IMR-90 (cell line): Measurements from ENCODE around the gene ZNF426. TPM values are rescaled to one million over a fixed set of nuclear protein-coding genes. Genes with fewer than 3 reads are reported as not detected.
A peak's percentile ranks its signal among the peaks of the same experiment; 100 is the strongest.

Source experiments
- ATAC-seq: fragments of 200-7000 bp; cut with Tn5 transposase; 2 replicates; pipeline ENCODE4 v1.9.1; 2020; ENCODE audit warnings: low read depth, mild to moderate bottlenecking, moderate library complexity
- BruUV-seq: library from RNA; stranded (reverse); fragments of 400-500 nt; replicated peaks from 2 replicates; lab custom pipeline; 2021; lab: Mats Ljungman, UMichigan
- CTCF ChIA-PET: fragments of 300-600 bp; formaldehyde crosslinking; extraction: SDS; loops from one replicate; lab custom pipeline; 2021; ENCODE audit warnings: antibody characterized with exemption; lab: Yijun Ruan, JAX
- POLR2A ChIA-PET: fragments of 300-600 bp; sonication (Branson Sonifier 250); formaldehyde crosslinking; loops from one replicate; lab custom pipeline; 2022; ENCODE audit warnings: antibody characterized with exemption; ENCODE audit not compliant: unreplicated experiment; lab: Charles Lee
- DNase-seq: peaks from one replicate; pipeline ENCODE4 v3.0.0; 2013
- H2AFZ ChIP-seq: replicated peaks from 2 replicates; pipeline ENCODE3; 2013; ENCODE audit warnings: low read length, mild to moderate bottlenecking; ENCODE audit not compliant: poor library complexity
- H2AK5ac ChIP-seq: 2 replicates; pipeline ENCODE4 v1.6.1; 2013; ENCODE audit warnings: low read depth, low read length, inconsistent platforms
- H2AK9ac ChIP-seq: replicated peaks from 2 replicates; pipeline ENCODE3; 2013; ENCODE audit warnings: mild to moderate bottlenecking, low read depth, low read length, moderate library complexity; ENCODE audit not compliant: poor library complexity
- H2BK120ac ChIP-seq: 2 replicates; pipeline ENCODE4 v1.6.1; 2013; ENCODE audit warnings: low read depth, low read length, inconsistent platforms
- H2BK15ac ChIP-seq: 3 replicates; pipeline ENCODE4 v1.6.1; 2013; ENCODE audit warnings: low read depth, low read length, inconsistent platforms
- H2BK20ac ChIP-seq: 2 replicates; pipeline ENCODE4 v1.6.1; 2013; ENCODE audit warnings: low read depth, mild to moderate bottlenecking, inconsistent platforms, low read length, moderate library complexity
- H2BK5ac ChIP-seq: 2 replicates; pipeline ENCODE4 v1.6.1; 2013; ENCODE audit warnings: mild to moderate bottlenecking, low read depth, low read length, inconsistent platforms; ENCODE audit not compliant: poor library complexity, severe bottlenecking
- H3K14ac ChIP-seq: replicated peaks from 2 replicates; pipeline ENCODE4 v1.6.1; 2013; ENCODE audit warnings: low read depth, low read length, inconsistent platforms
- H3K18ac ChIP-seq: 2 replicates; pipeline ENCODE4 v1.6.1; 2013; ENCODE audit warnings: low read depth, low read length, control low read depth
- H3K23ac ChIP-seq: 2 replicates; pipeline ENCODE4 v1.6.1; 2013; ENCODE audit warnings: low read depth, low read length, inconsistent platforms
- H3K27ac ChIP-seq: 2 replicates; pipeline ENCODE4 v1.5.1; 2013; ENCODE audit warnings: mild to moderate bottlenecking, control low read depth, low read length; ENCODE audit not compliant: insufficient read depth
- H3K27me3 ChIP-seq: 2 replicates; pipeline ENCODE4 v1.6.1; 2013; ENCODE audit warnings: low read length; ENCODE audit not compliant: control insufficient read depth, insufficient read depth
- H3K36me3 ChIP-seq: 2 replicates; pipeline ENCODE4 v1.6.1; 2013; ENCODE audit warnings: low read length, mixed read lengths; ENCODE audit not compliant: control insufficient read depth, insufficient read depth
- H3K4ac ChIP-seq: 2 replicates; pipeline ENCODE4 v1.6.1; 2013; ENCODE audit warnings: low read depth, low read length, inconsistent platforms
- H3K4me1 ChIP-seq: 2 replicates; pipeline ENCODE4 v1.6.1; 2013; ENCODE audit warnings: low read length, mixed read lengths; ENCODE audit not compliant: control insufficient read depth, insufficient read depth
- H3K4me2 ChIP-seq: 2 replicates; pipeline ENCODE4 v1.6.1; 2013; ENCODE audit warnings: low read depth, mild to moderate bottlenecking, control low read depth, low read length, moderate library complexity
- H3K4me3 ChIP-seq: 2 replicates; pipeline ENCODE4 v1.5.1; 2013; ENCODE audit warnings: low read depth, mild to moderate bottlenecking, control low read depth, low read length, moderate library complexity; ENCODE audit not compliant: insufficient read depth
- H3K56ac ChIP-seq: 2 replicates; pipeline ENCODE4 v1.6.1; 2013; ENCODE audit warnings: low read length, inconsistent platforms; ENCODE audit not compliant: insufficient read depth; ENCODE audit errors: extremely low read depth
- H3K79me1 ChIP-seq, 2 experiments: 2 replicates each; pipeline ENCODE4 v1.6.1; 2013; ENCODE audit warnings: low read length in 2 of 2, inconsistent platforms in 1 of 2, low read depth in 1 of 2
- H3K9ac ChIP-seq: 2 replicates; pipeline ENCODE4 v1.6.1; 2013; ENCODE audit warnings: low read depth, low read length, control low read depth
- H3K9me1 ChIP-seq: 2 replicates; pipeline ENCODE4 v1.6.1; 2013; ENCODE audit warnings: low read length, inconsistent platforms; ENCODE audit not compliant: insufficient read depth
- H3K9me3 ChIP-seq: 2 replicates; pipeline ENCODE4 v1.6.1; 2013; ENCODE audit warnings: low read length; ENCODE audit not compliant: control insufficient read depth, insufficient read depth
- H4K20me1 ChIP-seq: 2 replicates; pipeline ENCODE4 v1.6.1; 2013; ENCODE audit warnings: low read length, inconsistent platforms; ENCODE audit not compliant: insufficient read depth
- H4K5ac ChIP-seq: 2 replicates; pipeline ENCODE4 v1.6.1; 2013; ENCODE audit warnings: mild to moderate bottlenecking, low read depth, low read length, control low read depth
- H4K8ac ChIP-seq, 2 experiments: 2 replicates each; pipeline ENCODE4 v1.6.1; 2013; ENCODE audit warnings: low read depth in 2 of 2, low read length in 2 of 2, control low read depth in 1 of 2, inconsistent platforms in 1 of 2
- H4K91ac ChIP-seq: 2 replicates; pipeline ENCODE4 v1.6.1; 2013; ENCODE audit warnings: low read depth, low read length, inconsistent platforms; ENCODE audit not compliant: insufficient read depth
- CEBPB ChIP-seq: IDR thresholded peaks from 2 replicates; pipeline ENCODE4 v1.6.1; 2012; ENCODE audit warnings: low read depth, low read length, improper control_type of control experiment
- CHD1 ChIP-seq: IDR thresholded peaks from 2 replicates; pipeline ENCODE4 v1.6.1; 2012; ENCODE audit warnings: low read depth, low read length, improper control_type of control experiment
- CTCF ChIP-seq: conservative IDR thresholded peaks from 2 replicates; pipeline ENCODE4 v1.5.1; 2012; ENCODE audit warnings: mild to moderate bottlenecking, low read depth, low read length, improper control_type of control experiment
- FOS ChIP-seq: fragments of 150-350 bp; IDR thresholded peaks from 2 replicates; pipeline ENCODE4 v1.6.1; 2016; ENCODE audit warnings: low read depth, low read length
- MAFK ChIP-seq: IDR thresholded peaks from 2 replicates; pipeline ENCODE4 v1.6.1; 2012; ENCODE audit warnings: low read depth, low read length, improper control_type of control experiment
- MAZ ChIP-seq: IDR thresholded peaks from 2 replicates; pipeline ENCODE4 v1.6.1; 2012; ENCODE audit warnings: low read depth, mild to moderate bottlenecking, low read length, improper control_type of control experiment, moderate library complexity, borderline replicate concordance
- MXI1 ChIP-seq: IDR thresholded peaks from 2 replicates; pipeline ENCODE4 v1.6.1; 2012; ENCODE audit warnings: low read depth, mild to moderate bottlenecking, low read length, moderate library complexity, borderline replicate concordance
- NFE2L2 ChIP-seq: fragments of 150-350 bp; IDR thresholded peaks from 2 replicates; pipeline ENCODE4 v1.6.1; 2016; ENCODE audit warnings: low read depth, mild to moderate bottlenecking, low read length
- POLR2A ChIP-seq: IDR thresholded peaks from 2 replicates; pipeline ENCODE4 v1.6.1; 2012; ENCODE audit warnings: mild to moderate bottlenecking, low read depth, low read length
- RAD21 ChIP-seq: IDR thresholded peaks from 2 replicates; pipeline ENCODE4 v1.6.1; 2012; ENCODE audit warnings: low read length, improper control_type of control experiment
- RCOR1 ChIP-seq: IDR thresholded peaks from 2 replicates; pipeline ENCODE4 v1.6.1; 2012; ENCODE audit warnings: mild to moderate bottlenecking, low read length, improper control_type of control experiment; ENCODE audit not compliant: insufficient replicate concordance
- RFX5 ChIP-seq: IDR thresholded peaks from 2 replicates; pipeline ENCODE4 v1.8.0; 2012; ENCODE audit warnings: low read depth, mild to moderate bottlenecking, low read length, moderate library complexity
- WGBS, 2 experiments: methylation state at CpG; one replicate each; pipeline versions ENCODE4 v1.1.5 to v1.1.7; 2013; ENCODE audit warnings: missing lambda C conversion rate in 2 of 2; ENCODE audit not compliant: insufficient read length in 1 of 2; ENCODE audit errors: extremely low coverage in 2 of 2; 5-methylcytosine and 5-hydroxymethylcytosine counted together
- dilution Hi-C: fragments of 300-500 bp; cut with HindIII; formaldehyde crosslinking; loops from one replicate; pipeline ENCODE4 v1.14.3; 2018; ENCODE audit warnings: low sequenced_read_pairs; ENCODE audit not compliant: unreplicated experiment
- in situ Hi-C: fragments of 300-500 bp; cut with MboI; formaldehyde crosslinking; loops from 3 replicates; pipeline ENCODE4 v1.14.3; 2019; ENCODE audit warnings: low sequenced_read_pairs, inconsistent platforms, mixed read lengths
- intact Hi-C: fragments of 100-400 bp; cut with micrococcal nuclease; formaldehyde crosslinking; loops from 2 replicates; pipeline ENCODE4 v1.10.0; 2022
- polyA plus RNA-seq, 3 experiments: library from polyadenylated mRNA; depleted of rRNA; stranded (reverse); fragments of >200 nt; gene quantifications; 2 replicates each; pipeline ENCODE4 v1.2.3, GENCODE V29; 2012; ENCODE audit warnings: low replicate concordance in 1 of 3
- total RNA-seq: library from RNA; depleted of rRNA; stranded (reverse); fragments of >200 nt; gene quantifications from 2 replicates; pipeline ENCODE4 v1.2.3, GENCODE V29; 2012
- TF ChIP-seq, protein P1 (sequence below): fragments of 150-350 bp; IDR thresholded peaks from 2 replicates; pipeline ENCODE4 v1.6.1; 2016; ENCODE audit warnings: low read depth, mild to moderate bottlenecking, low read length, moderate library complexity, borderline replicate concordance

ZNF426 gene
- total and polyA plus RNA-seq, 2 of the 4 experiments (the other 2 are of a cell fraction) = 4.4 to 30.1 TPM

- H3K36me3 ChIP-seq = peaks cover 11% of the 10 kb centered on the region
- peak within 1 kb of the TSS; percentile 95 for H3K9ac ChIP-seq
- peak within 1 kb of the TSS; percentile 81; the same call in 1 of the 2 replicates for H3K23ac ChIP-seq
- H3K56ac ChIP-seq = peak within 1 kb of the TSS; percentile 91
- ATAC-seq (peak; percentile 93), DNase-seq (peak; percentile 73)
- H2BK5ac ChIP-seq = peak within 1 kb of the TSS; percentile 82
- H3K4me2 ChIP-seq = peak within 1 kb of the TSS; percentile 97
- H2BK15ac ChIP-seq = peak within 1 kb of the TSS; percentile 65; the same call in 1 of the 3 replicates
- H4K8ac ChIP-seq = peak within 1 kb of the TSS; percentile 96 to 100
- no peaks in the 10 kb centered on the region for H3K9me1 ChIP-seq
- peak within 1 kb of the TSS; percentile 88 for H2AK5ac ChIP-seq
- H2BK20ac ChIP-seq = no peak within 1 kb of the TSS
- H3K9me3 ChIP-seq = peaks cover 6% of the 10 kb centered on the region; the same call in 1 of the 2 replicates
- H4K5ac ChIP-seq = peak within 1 kb of the TSS; percentile 87
- peak within 1 kb of the TSS; percentile 100 for H2AFZ ChIP-seq
- H4K91ac ChIP-seq = peak within 1 kb of the TSS; percentile 89
- ChIA-PET CTCF (interaction anchor here (0.9 kb wide), 1 partner anchor 211 kb away, joined by 4 read pairs; no protein-coding TSS in a partner anchor), POLR2A (no interaction called here)
- in situ Hi-C loops (no loop called here), intact Hi-C loops (loop anchor here (2.0 to 10.0 kb wide), 4 partner anchors 147 to 447 kb away; partner anchors contain the start of gene ZNF266), dilution Hi-C loops (no loop called here)
- peak within 1 kb of the TSS; percentile 93 for H3K14ac ChIP-seq
- peak within 1 kb of the TSS; percentile 96 for H3K4me3 ChIP-seq
- peak within 1 kb of the TSS; percentile 75 for H2BK120ac ChIP-seq
- 0 out of 2 replicates have a peak within 1 kb of the TSS, but pooled peaks have one; percentile 63 for H3K18ac ChIP-seq
- peaks cover 17% of the 10 kb centered on the region for H4K20me1 ChIP-seq
- peaks cover 4 to 6% of the 10 kb centered on the region in 2 experiments; a peak in 3 of 4 replicates for H3K79me1 ChIP-seq
- H3K4me1 ChIP-seq = no peaks in the 10 kb centered on the region
- H3K27ac ChIP-seq = peak within 1 kb of the TSS; percentile 97
- H3K27me3 ChIP-seq = no peaks in the 10 kb centered on the region; the same call in 1 of the 2 replicates
- peak within 1 kb of the TSS; percentile 91 for H2AK9ac ChIP-seq
- peak within 1 kb of the TSS; percentile 91 for H3K4ac ChIP-seq
- 1% methylated on average over 21 of the region's 51 CpGs; no CpG with 5 or more reads in 1 of the 2 experiments for WGBS, 2 experiments
- BruUV-seq = TSS peak; percentile 85
- no peak for TF ChIP-seq RCOR1
- no peak for TF ChIP-seq RFX5
- no peak for TF ChIP-seq MAFK
- no peak for TF ChIP-seq NFE2L2
- no peak for TF ChIP-seq CEBPB
- no peak for TF ChIP-seq CHD1
- peak; percentile 85; the same call in 1 of the 2 replicates for TF ChIP-seq MAZ
- TF ChIP-seq POLR2A = peak; percentile 89
- TF ChIP-seq CTCF = no peak
- TF ChIP-seq MXI1 = peak; percentile 95; the same call in 1 of the 2 replicates
- TF ChIP-seq, protein P1, sequence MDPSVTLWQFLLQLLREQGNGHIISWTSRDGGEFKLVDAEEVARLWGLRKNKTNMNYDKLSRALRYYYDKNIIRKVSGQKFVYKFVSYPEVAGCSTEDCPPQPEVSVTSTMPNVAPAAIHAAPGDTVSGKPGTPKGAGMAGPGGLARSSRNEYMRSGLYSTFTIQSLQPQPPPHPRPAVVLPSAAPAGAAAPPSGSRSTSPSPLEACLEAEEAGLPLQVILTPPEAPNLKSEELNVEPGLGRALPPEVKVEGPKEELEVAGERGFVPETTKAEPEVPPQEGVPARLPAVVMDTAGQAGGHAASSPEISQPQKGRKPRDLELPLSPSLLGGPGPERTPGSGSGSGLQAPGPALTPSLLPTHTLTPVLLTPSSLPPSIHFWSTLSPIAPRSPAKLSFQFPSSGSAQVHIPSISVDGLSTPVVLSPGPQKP = no peak
- no peak for TF ChIP-seq FOS
- TF ChIP-seq RAD21 = no peak
These were observed 45.8 kb upstream of the ZNF426 start, which contains the start of gene ZNF121 for GRCh38 chr19:9584073-9584833. Gene ZNF121 (minus strand): TSS chr19:9584504. CDS start chr19:9568097, 16,407 bp downstream.
